PC-3 (cell line): ENCODE results near the gene TACSTD2. TPM values are rescaled to one million over a fixed set of nuclear protein-coding genes. Genes with fewer than 3 reads are reported as not detected.

Experiments used
- ATAC-seq: fragments of 200-7000 bp; cut with Tn5 transposase; 2 replicates; pipeline ENCODE4 v1.9.1; 2020; ENCODE audit warnings: mild to moderate bottlenecking, moderate library complexity
- BruUV-seq: library from RNA; stranded (reverse); fragments of 400-500 nt; replicated peaks from 2 replicates; lab custom pipeline; 2021; lab: Mats Ljungman, UMichigan
- CTCF ChIA-PET: fragments of 300-600 bp; sonication (Branson Sonifier 250); formaldehyde crosslinking; loops from one replicate; lab custom pipeline; 2022; ENCODE audit warnings: antibody characterized with exemption; lab: Charles Lee
- POLR2A ChIA-PET: fragments of 300-600 bp; sonication (Branson Sonifier 250); formaldehyde crosslinking; loops from one replicate; lab custom pipeline; 2022; ENCODE audit warnings: antibody characterized with exemption; ENCODE audit not compliant: unreplicated experiment; lab: Charles Lee
- DNase-seq: peaks from one replicate; pipeline ENCODE4 v3.0.0-alpha.2; 2015
- H2AFZ ChIP-seq: fragments of 300-600 bp; sonication (generic); 2 replicates; pipeline ENCODE4 v1.6.0; 2016; ENCODE audit warnings: antibody characterized with exemption, low read length
- H3F3A ChIP-seq: fragments of 300-600 bp; sonication (generic); one replicate; pipeline ENCODE4 v1.6.0; 2017; ENCODE audit warnings: antibody characterized with exemption, low read length, control low read depth, mild to moderate bottlenecking; ENCODE audit not compliant: unreplicated experiment
- H3K27ac ChIP-seq: fragments of 300-600 bp; sonication (generic); 2 replicates; pipeline ENCODE4 v1.5.1; 2016; ENCODE audit warnings: mild to moderate bottlenecking, low read length
- H3K27me3 ChIP-seq: fragments of 300-600 bp; sonication (generic); 2 replicates; pipeline ENCODE4 v1.6.1; 2016; ENCODE audit warnings: low read length, mixed read lengths
- H3K36me3 ChIP-seq: fragments of 300-600 bp; sonication (generic); 2 replicates; pipeline ENCODE4 v1.6.1; 2016; ENCODE audit warnings: low read depth, mixed run types, low read length, mixed read lengths
- H3K4me1 ChIP-seq: fragments of 300-600 bp; sonication (generic); 2 replicates; pipeline ENCODE4 v1.5.1; 2016; ENCODE audit warnings: low read length; ENCODE audit not compliant: insufficient read depth
- H3K4me2 ChIP-seq: fragments of 300-600 bp; sonication (generic); 2 replicates; pipeline ENCODE4 v1.6.0; 2016; ENCODE audit warnings: low read length
- H3K4me3 ChIP-seq: fragments of 300-600 bp; sonication (generic); 2 replicates; pipeline ENCODE4 v1.5.1; 2016; ENCODE audit warnings: mild to moderate bottlenecking, low read length, mixed read lengths
- H3K79me2 ChIP-seq: fragments of 300-600 bp; sonication (generic); 2 replicates; pipeline ENCODE4 v1.6.1; 2017; ENCODE audit warnings: low read length, mixed read lengths
- H3K9ac ChIP-seq: fragments of 300-600 bp; sonication (generic); 2 replicates; pipeline ENCODE4 v1.6.0; 2016; ENCODE audit warnings: mild to moderate bottlenecking, low read length
- H3K9me2 ChIP-seq: fragments of 300-600 bp; sonication (generic); replicated peaks from 2 replicates; pipeline ENCODE4 v1.6.1; 2016; ENCODE audit warnings: mixed run types, low read length, mixed read lengths
- H3K9me3 ChIP-seq: fragments of 300-600 bp; sonication (generic); 2 replicates; pipeline ENCODE4 v1.6.1; 2016; ENCODE audit warnings: low read length, mixed read lengths
- H4K20me1 ChIP-seq: fragments of 300-600 bp; sonication (generic); 2 replicates; pipeline ENCODE4 v1.6.1; 2016; ENCODE audit warnings: low read length, mixed read lengths
- CTCF ChIP-seq: fragments of 300-600 bp; sonication (generic); conservative IDR thresholded peaks from 2 replicates; pipeline ENCODE4 v1.5.1; 2017; ENCODE audit warnings: antibody characterized with exemption, low read depth, mild to moderate bottlenecking, low read length
- EZH2 ChIP-seq: fragments of 300-600 bp; sonication (generic); IDR thresholded peaks from one replicate; pipeline ENCODE4 v1.6.1; 2017; ENCODE audit warnings: antibody characterized with exemption, mild to moderate bottlenecking, low read length; ENCODE audit not compliant: unreplicated experiment
- EZH2phosphoT487 ChIP-seq: fragments of 300-600 bp; sonication (generic); IDR thresholded peaks from 2 replicates; pipeline ENCODE4 v1.6.1; 2018; ENCODE audit warnings: mild to moderate bottlenecking, antibody characterized with exemption, low read length, borderline replicate concordance
- intact Hi-C: fragments of 100-400 bp; cut with micrococcal nuclease; formaldehyde crosslinking; loops from 2 replicates; pipeline ENCODE4 v1.9.0; 2023
- total RNA-seq: library from RNA; depleted of rRNA; stranded (reverse); fragments of >200 nt; gene quantifications from 2 replicates; pipeline ENCODE4 v1.2.3, GENCODE V29; 2014

TACSTD2 gene
- total RNA-seq, 1 experiment from 2014 or later, result 94.2 TPM

GRCh38 chr1:58611861-58612385, 34.9 kb upstream of the TACSTD2 start:
- ATAC-seq (no peak), DNase-seq (no peak)
- no peaks in the 10 kb centered on the region for H3F3A ChIP-seq
- no peaks in the 10 kb centered on the region for H3K4me1 ChIP-seq
- intact Hi-C loops, result no loop called here
- no peaks in the 10 kb centered on the region for H3K9me2 ChIP-seq
- BruUV-seq, result no TSS peak
- H4K20me1 ChIP-seq, result no peaks in the 10 kb centered on the region
- POLR2A ChIA-PET, result no interaction called here
- no peak overlapping the region for H3K4me3 ChIP-seq
- H3K36me3 ChIP-seq, result peaks cover 4% of the 10 kb centered on the region
- no peaks in the 10 kb centered on the region for H3K27me3 ChIP-seq
- no peak overlapping the region for H3K27ac ChIP-seq
- H3K4me2 ChIP-seq, result no peak overlapping the region
- 0 out of 2 replicates have a peak, but pooled peaks cover 4% of the 10 kb centered on the region for H3K9me3 ChIP-seq
- no peak overlapping the region for H3K9ac ChIP-seq
- H2AFZ ChIP-seq, result no peak overlapping the region
- no peak for TF ChIP-seq EZH2phosphoT487
- TF ChIP-seq EZH2, result no peak
- TF ChIP-seq CTCF, result no peak
- CTCF ChIA-PET, result no interaction called here
- H3K79me2 ChIP-seq, result no peaks in the 10 kb centered on the region

- Histone ChIP-seq H3F3A (no peaks in the 10 kb centered on the region), H3K4me1 (no peaks in the 10 kb centered on the region), H3K9me2 (no peaks in the 10 kb centered on the region), H3K79me2 (no peaks in the 10 kb centered on the region), H3K9ac (no peak overlapping the region), H3K27ac (no peak overlapping the region), H3K36me3 (peaks cover 4% of the 10 kb centered on the region), H3K4me2 (no peak overlapping the region), H3K27me3 (no peaks in the 10 kb centered on the region), H2AFZ (no peak overlapping the region), H4K20me1 (no peaks in the 10 kb centered on the region), H3K9me3 (0 out of 2 replicates have a peak, but pooled peaks cover 4% of the 10 kb centered on the region), H3K4me3 (no peak overlapping the region)
- CTCF ChIA-PET, result no interaction called here
- intact Hi-C loops, result no loop called here
- POLR2A ChIA-PET, result no interaction called here
- no TSS peak for BruUV-seq
- ATAC-seq, result no peak
- TF ChIP-seq EZH2 (no peak), EZH2phosphoT487 (no peak), CTCF (no peak)
- no peak for DNase-seq
These were observed 31.9 kb upstream of the TACSTD2 start for GRCh38 chr1:58608945-58609344.

- Histone ChIP-seq H3K9me2 (no peaks in the 10 kb centered on the region), H3K79me2 (no peaks in the 10 kb centered on the region), H3K27ac (no peak overlapping the region), H3K36me3 (peaks cover 4% of the 10 kb centered on the region), H3K4me2 (no peak overlapping the region), H2AFZ (no peak overlapping the region), H3F3A (no peaks in the 10 kb centered on the region), H3K9me3 (0 out of 2 replicates have a peak, but pooled peaks cover 4% of the 10 kb centered on the region), H3K9ac (no peak overlapping the region), H3K4me1 (no peaks in the 10 kb centered on the region), H3K4me3 (no peak overlapping the region), H3K27me3 (no peaks in the 10 kb centered on the region), H4K20me1 (no peaks in the 10 kb centered on the region)
- intact Hi-C loops, result no loop called here
- TF ChIP-seq EZH2 (no peak), EZH2phosphoT487 (no peak), CTCF (no peak)
- ATAC-seq, result no peak
- no TSS peak for BruUV-seq
- no peak for DNase-seq
- CTCF ChIA-PET, result no interaction called here
- POLR2A ChIA-PET, result no interaction called here
These were observed 31.2 kb upstream of the TACSTD2 start for GRCh38 chr1:58608297-58608696.
